H9 (cell line): Measurements from ENCODE around the gene CKS2. TPM values are rescaled to one million over a fixed set of nuclear protein-coding genes. Genes with fewer than 3 reads are reported as not detected.

Experiments
- DNase-seq: peaks from one replicate; pipeline ENCODE4 v3.0.0-alpha.2; 2017
- H2AFZ ChIP-seq: one replicate; pipeline ENCODE4 v1.6.1; 2013; ENCODE audit warnings: mild to moderate bottlenecking, low read length, control low read depth, moderate library complexity
- H2AK5ac ChIP-seq: 2 replicates; pipeline ENCODE4 v1.6.1; 2013; ENCODE audit warnings: low read length, control low read depth, mixed read lengths; ENCODE audit not compliant: insufficient read length
- H2BK120ac ChIP-seq: one replicate; pipeline ENCODE4 v1.6.1; 2013; ENCODE audit warnings: low read depth, mild to moderate bottlenecking, low read length, control low read depth, inconsistent platforms; ENCODE audit not compliant: poor library complexity, severe bottlenecking
- H2BK12ac ChIP-seq: 2 replicates; pipeline ENCODE4 v1.6.1; 2013; ENCODE audit warnings: low read length, control low read depth, mixed read lengths, low read depth; ENCODE audit not compliant: insufficient read length
- H2BK15ac ChIP-seq: 2 replicates; pipeline ENCODE4 v1.6.1; 2013; ENCODE audit warnings: low read depth, low read length, control low read depth
- H2BK20ac ChIP-seq: one replicate; pipeline ENCODE4 v1.6.1; 2013; ENCODE audit warnings: low read depth, mild to moderate bottlenecking, low read length, control low read depth, inconsistent platforms; ENCODE audit not compliant: poor library complexity, severe bottlenecking
- H2BK5ac ChIP-seq: 2 replicates; pipeline ENCODE4 v1.6.1; 2013; ENCODE audit warnings: low read length, control low read depth, mixed read lengths; ENCODE audit not compliant: insufficient read length
- H3K14ac ChIP-seq: 2 replicates; pipeline ENCODE4 v1.6.1; 2013; ENCODE audit warnings: low read length, control low read depth; ENCODE audit not compliant: insufficient read depth
- H3K18ac ChIP-seq: 2 replicates; pipeline ENCODE4 v1.6.1; 2013; ENCODE audit warnings: low read depth, mild to moderate bottlenecking, mixed read lengths, low read length, control low read depth; ENCODE audit not compliant: insufficient read length
- H3K23ac ChIP-seq: 2 replicates; pipeline ENCODE4 v1.6.1; 2013; ENCODE audit warnings: low read length, control low read depth, mixed read lengths, low read depth; ENCODE audit not compliant: insufficient read length
- H3K23me2 ChIP-seq: 2 replicates; pipeline ENCODE4 v1.6.1; 2013; ENCODE audit warnings: low read depth, mild to moderate bottlenecking, mixed read lengths, low read length, control low read depth; ENCODE audit not compliant: insufficient read length, poor library complexity, severe bottlenecking
- H3K27ac ChIP-seq: 2 replicates; pipeline ENCODE4 v1.5.1; 2013; ENCODE audit warnings: low read length, control low read depth, mixed read lengths, low read depth; ENCODE audit not compliant: insufficient read length
- H3K27me3 ChIP-seq: 2 replicates; pipeline ENCODE4 v1.6.1; 2013; ENCODE audit warnings: low read length, control low read depth, inconsistent platforms; ENCODE audit not compliant: insufficient read depth
- H3K4ac ChIP-seq: 2 replicates; pipeline ENCODE4 v1.6.1; 2013; ENCODE audit warnings: low read depth, mild to moderate bottlenecking, control low read depth, inconsistent platforms, low read length, moderate library complexity
- H3K4me1 ChIP-seq: 2 replicates; pipeline ENCODE4 v1.6.1; 2013; ENCODE audit warnings: low read length, control low read depth, inconsistent platforms; ENCODE audit not compliant: insufficient read depth
- H3K4me2 ChIP-seq: 2 replicates; pipeline ENCODE4 v1.6.1; 2013; ENCODE audit warnings: low read length, control low read depth, mixed read lengths; ENCODE audit not compliant: insufficient read length, insufficient read depth
- H3K56ac ChIP-seq: 2 replicates; pipeline ENCODE4 v1.6.1; 2013; ENCODE audit warnings: low read depth, mild to moderate bottlenecking, mixed read lengths, low read length, control low read depth; ENCODE audit not compliant: insufficient read length
- H3K79me1 ChIP-seq: 2 replicates; pipeline ENCODE4 v1.6.1; 2013; ENCODE audit warnings: low read depth, mild to moderate bottlenecking, moderate library complexity, low read length, control low read depth, inconsistent platforms; ENCODE audit not compliant: insufficient read depth, poor library complexity, severe bottlenecking
- H3K79me2 ChIP-seq: 2 replicates; pipeline ENCODE4 v1.6.1; 2013; ENCODE audit warnings: low read length, control low read depth, inconsistent platforms; ENCODE audit not compliant: insufficient read depth
- H3K9ac ChIP-seq: 2 replicates; pipeline ENCODE4 v1.6.1; 2013; ENCODE audit warnings: low read length, control low read depth, mixed read lengths; ENCODE audit not compliant: insufficient read length; ENCODE audit errors: extremely low read depth
- H3K9me3 ChIP-seq: one replicate; pipeline ENCODE4 v1.6.1; 2013; ENCODE audit warnings: low read depth, low read length, inconsistent platforms; ENCODE audit not compliant: control insufficient read depth
- H3T11ph ChIP-seq: one replicate; pipeline ENCODE4 v1.6.1; 2013; ENCODE audit warnings: mild to moderate bottlenecking, low read length, control low read depth, inconsistent platforms
- H4K20me1 ChIP-seq: one replicate; pipeline ENCODE4 v1.6.1; 2013; ENCODE audit not compliant: control insufficient read depth, insufficient read length, insufficient read depth
- H4K5ac ChIP-seq: 2 replicates; pipeline ENCODE4 v1.6.1; 2013; ENCODE audit warnings: low read depth, mild to moderate bottlenecking, mixed read lengths, low read length, control low read depth; ENCODE audit not compliant: insufficient read length
- H4K8ac ChIP-seq: replicated peaks from 2 replicates; pipeline ENCODE4 v1.6.1; 2013; ENCODE audit warnings: low read length, control low read depth, mixed read lengths, low read depth; ENCODE audit not compliant: insufficient read length
- H4K91ac ChIP-seq: 2 replicates; pipeline ENCODE4 v1.6.1; 2013; ENCODE audit warnings: low read depth, mild to moderate bottlenecking, moderate library complexity, mixed read lengths, low read length, control low read depth; ENCODE audit not compliant: insufficient read length
- H3K27ac Mint-ChIP-seq, 3 experiments: 2 replicates in 2 of 3; 3 replicates in 1 of 3; pipeline ENCODE4 v1.8.0; 2020 to 2021; ENCODE audit warnings: mixed read lengths in 3 of 3, mild to moderate bottlenecking in 1 of 3, moderate library complexity in 1 of 3
- H3K27me3 Mint-ChIP-seq: 2 replicates; pipeline ENCODE4 v1.8.0; 2021; ENCODE audit warnings: low read depth, mild to moderate bottlenecking, moderate library complexity, mixed read lengths
- H3K36me3 Mint-ChIP-seq, 3 experiments: 2 replicates in 2 of 3; 3 replicates in 1 of 3; pipeline ENCODE4 v1.8.0; 2020 to 2021; ENCODE audit warnings: low read depth in 3 of 3, mixed read lengths in 3 of 3; ENCODE audit not compliant: insufficient read depth in 1 of 3
- H3K4me1 Mint-ChIP-seq, 2 experiments: 2 replicates each; pipeline ENCODE4 v1.8.0; 2020; ENCODE audit warnings: mixed read lengths in 2 of 2
- H3K4me3 Mint-ChIP-seq, 2 experiments: 2 replicates in 1 of 2; 3 replicates in 1 of 2; pipeline ENCODE4 v1.8.0; 2020 to 2021; ENCODE audit warnings: mild to moderate bottlenecking in 2 of 2, mixed read lengths in 2 of 2, moderate library complexity in 1 of 2
- H3K9me3 Mint-ChIP-seq, 2 experiments: 2 replicates in 1 of 2; 3 replicates in 1 of 2; pipeline ENCODE4 v1.8.0; 2020; ENCODE audit warnings: mild to moderate bottlenecking in 2 of 2, mixed read lengths in 2 of 2, moderate library complexity in 1 of 2
- CTCF ChIP-seq: fragments of 200-600 bp; sonication (generic); conservative IDR thresholded peaks from 3 replicates; pipeline ENCODE4 v1.8.0; 2021; ENCODE audit warnings: antibody characterized with exemption, mild to moderate bottlenecking
- WGBS: extraction: QIAGEN DNeasy Blood & Tissue Kit; methylation state at CpG from one replicate; pipeline ENCODE4 v1.1.7; 2013; ENCODE audit warnings: missing lambda C conversion rate, low lambda C conversion rate, mixed read lengths; ENCODE audit not compliant: insufficient read length; ENCODE audit errors: extremely low coverage; 5-methylcytosine and 5-hydroxymethylcytosine counted together
- total RNA-seq: library from RNA; stranded (reverse); gene quantifications from 2 replicates; pipeline ENCODE4 v1.2.1, GENCODE V29; 2021

The CKS2 gene
- total RNA-seq, 1 experiment from 2014 or later = 211 TPM

- Mint-ChIP-seq H3K27me3 (peaks cover 1% of the 10 kb centered on the region; the same call in 1 of the 2 replicates), H3K4me3 (no peak overlapping the region), H3K27ac (peak overlapping the region in 1 of 3 experiments; percentile 87; a peak in 1 of 7 replicates), H3K36me3 (peaks cover 21 to 41% (median 40%) of the 10 kb centered on the region in 3 experiments), H3K4me1 (no peaks in the 10 kb centered on the region), H3K9me3 (no peaks in the 10 kb centered on the region)
- H2BK5ac ChIP-seq = no peak overlapping the region
- H2AFZ ChIP-seq = no peak overlapping the region
- H2BK15ac ChIP-seq = no peak overlapping the region
- H3K18ac ChIP-seq = no peak overlapping the region
- no peak overlapping the region for H2AK5ac ChIP-seq
- no peaks in the 10 kb centered on the region for H3K27me3 ChIP-seq
- peak; percentile 23 for DNase-seq
- no peaks in the 10 kb centered on the region for H3K23me2 ChIP-seq
- H3K27ac ChIP-seq = no peak overlapping the region
- H3K23ac ChIP-seq = no peak overlapping the region
- no peak overlapping the region for H2BK20ac ChIP-seq
- no peak overlapping the region for H3K4ac ChIP-seq
- no peak overlapping the region for H2BK12ac ChIP-seq
- no peak overlapping the region for H3K14ac ChIP-seq
- H3K56ac ChIP-seq = no peak overlapping the region
- H3K79me1 ChIP-seq = no peaks in the 10 kb centered on the region
- no peaks in the 10 kb centered on the region for H3K9me3 ChIP-seq
- H4K20me1 ChIP-seq = no peaks in the 10 kb centered on the region
- no peak for TF ChIP-seq CTCF
- no peak overlapping the region for H4K8ac ChIP-seq
- WGBS = no CpG with 5 or more reads among the region's 6 CpGs
- H3K4me2 ChIP-seq = no peak overlapping the region
- no peak overlapping the region for H3K9ac ChIP-seq
- no peaks in the 10 kb centered on the region for H3K79me2 ChIP-seq
- H4K5ac ChIP-seq = no peak overlapping the region
- H2BK120ac ChIP-seq = no peak overlapping the region
- H4K91ac ChIP-seq = no peak overlapping the region
- H3T11ph ChIP-seq = no peak overlapping the region
- no peaks in the 10 kb centered on the region for H3K4me1 ChIP-seq
These were observed 52.3 kb downstream of the CKS2 start for GRCh38 chr9:89363311-89363670.
